ENCODE data around the gene CASZ1.

Gene CASZ1

DNA sequence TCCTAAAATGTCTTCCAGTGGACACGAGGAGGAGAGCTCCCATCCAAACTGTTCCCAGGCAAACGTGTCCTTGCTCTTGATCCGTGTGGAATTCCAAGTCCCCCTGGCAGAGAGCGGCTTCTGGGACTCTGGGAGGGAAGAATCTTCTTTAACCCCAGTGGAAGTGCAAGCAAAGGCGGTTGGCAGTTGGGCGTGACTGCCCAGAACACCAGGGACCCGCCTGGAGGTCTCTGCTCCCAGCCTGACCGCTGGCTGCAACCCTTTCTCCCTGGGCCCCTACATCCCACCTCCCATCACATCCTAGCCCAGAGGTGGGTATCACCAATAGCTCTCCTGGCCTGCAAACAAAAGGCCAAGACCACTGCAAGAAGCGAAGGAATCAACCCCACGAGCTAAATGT is 17.8 kb downstream of the CASZ1 start:
- peak overlapping the region in 20 of 21 experiments; percentile 35 to 93 (median 76) for H3K27ac ChIP-seq

DNA sequence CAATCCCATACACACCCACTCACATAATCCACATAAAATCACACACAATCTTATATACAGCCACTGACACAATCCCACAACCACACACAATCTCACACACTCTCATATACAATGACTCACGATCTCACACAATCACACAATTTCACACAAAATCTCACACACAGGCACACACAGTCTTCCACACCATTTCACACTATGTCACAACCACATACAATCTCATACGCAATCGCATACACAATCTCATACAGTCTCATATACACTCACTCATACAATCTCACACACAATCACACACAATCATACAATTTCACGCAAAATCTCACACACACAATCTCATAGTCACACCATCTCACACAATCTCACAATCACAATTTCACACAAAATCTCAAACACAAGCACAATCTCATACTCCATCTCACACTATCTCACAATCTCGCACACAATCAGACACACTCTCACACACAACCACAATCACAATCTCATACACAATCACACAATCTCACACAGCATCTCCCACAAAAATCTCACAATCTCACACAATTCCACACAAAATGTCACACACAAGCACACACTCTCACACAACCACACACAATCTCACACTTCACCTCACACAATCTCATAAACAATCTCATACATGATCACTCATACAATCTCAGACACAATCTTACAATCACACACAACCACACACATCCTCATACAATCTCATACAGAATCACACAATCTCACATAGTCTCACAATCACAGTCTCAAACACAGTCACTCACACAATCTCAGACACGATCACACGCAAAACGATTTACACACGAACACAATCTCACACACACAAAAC is 18.5 kb downstream of the CASZ1 start:
- H3K27ac ChIP-seq, result peak overlapping the region in 20 of 21 experiments; percentile 2 to 93 (median 76)
- peak overlapping the region in 1 of 7 experiments; percentile 12 for H3K4me3 ChIP-seq

More for the DNA sequence above, 17.8 kb downstream of the CASZ1 start:
- H3K4me3 ChIP-seq, result peak overlapping the region in 1 of 7 experiments; percentile 12

DNA sequence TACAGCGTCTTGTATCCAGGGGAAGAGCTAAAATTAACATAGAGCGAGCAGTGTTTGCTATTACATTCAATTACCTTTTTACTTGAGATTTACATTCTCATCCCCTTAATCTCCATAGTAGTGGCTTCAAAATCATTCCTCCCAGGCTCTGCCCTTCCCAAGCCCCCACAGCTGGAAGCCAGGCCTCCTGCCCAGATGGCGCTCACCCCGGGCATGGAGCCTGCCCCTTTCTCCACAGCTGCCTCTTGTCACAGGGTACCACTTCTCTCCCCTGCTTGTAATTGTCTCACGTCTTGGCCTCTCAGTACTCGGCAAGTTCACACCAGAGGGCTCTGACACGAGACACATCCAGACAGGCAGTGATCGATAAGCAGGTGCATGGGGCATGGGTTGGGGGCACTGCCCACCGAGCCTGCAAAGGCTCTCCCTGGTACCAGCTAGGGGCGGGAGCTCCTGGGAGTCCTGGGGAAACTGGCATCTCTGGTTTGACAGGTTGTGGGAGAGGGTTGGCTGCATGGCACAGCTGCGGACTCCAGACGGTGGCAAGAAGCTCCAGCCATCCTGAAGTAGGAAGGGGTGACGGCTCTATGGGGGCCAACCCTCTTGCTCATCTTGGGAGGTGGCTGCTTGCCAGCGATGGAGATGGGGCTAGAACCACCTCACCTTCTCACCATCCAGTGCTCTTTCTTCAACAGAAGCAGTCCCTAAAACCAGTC is 20.1 kb downstream of the CASZ1 start:
- H3K27ac ChIP-seq, result peak overlapping the region in 19 of 21 experiments; percentile 10 to 93 (median 76)
- no peak overlapping the region for H3K4me3 ChIP-seq

DNA sequence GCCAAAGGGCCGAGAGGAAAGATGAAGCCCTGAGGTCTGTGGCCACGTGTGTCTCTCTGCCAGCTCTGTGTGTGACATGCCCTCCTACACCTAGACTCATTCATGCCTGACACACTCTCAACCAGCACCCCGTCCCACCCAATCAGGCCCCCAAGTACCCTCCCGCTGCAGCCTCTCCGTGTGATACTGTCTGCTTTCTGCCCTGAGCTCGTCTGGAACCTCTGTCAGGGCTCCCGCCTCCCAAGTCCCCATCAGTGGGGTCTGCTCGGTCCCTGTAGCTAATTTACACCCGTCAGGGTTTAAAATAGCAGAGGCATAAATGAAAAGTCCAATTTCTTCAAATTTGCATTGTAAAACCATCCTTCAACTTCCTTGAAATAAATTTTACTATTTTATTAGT is 20.7 kb downstream of the CASZ1 start:
- Histone ChIP-seq H3K27ac (peak overlapping the region; percentile 10 to 93 (median 76)), H3K4me3 (peak overlapping the region in 1 of 7 experiments; percentile 15)

DNA sequence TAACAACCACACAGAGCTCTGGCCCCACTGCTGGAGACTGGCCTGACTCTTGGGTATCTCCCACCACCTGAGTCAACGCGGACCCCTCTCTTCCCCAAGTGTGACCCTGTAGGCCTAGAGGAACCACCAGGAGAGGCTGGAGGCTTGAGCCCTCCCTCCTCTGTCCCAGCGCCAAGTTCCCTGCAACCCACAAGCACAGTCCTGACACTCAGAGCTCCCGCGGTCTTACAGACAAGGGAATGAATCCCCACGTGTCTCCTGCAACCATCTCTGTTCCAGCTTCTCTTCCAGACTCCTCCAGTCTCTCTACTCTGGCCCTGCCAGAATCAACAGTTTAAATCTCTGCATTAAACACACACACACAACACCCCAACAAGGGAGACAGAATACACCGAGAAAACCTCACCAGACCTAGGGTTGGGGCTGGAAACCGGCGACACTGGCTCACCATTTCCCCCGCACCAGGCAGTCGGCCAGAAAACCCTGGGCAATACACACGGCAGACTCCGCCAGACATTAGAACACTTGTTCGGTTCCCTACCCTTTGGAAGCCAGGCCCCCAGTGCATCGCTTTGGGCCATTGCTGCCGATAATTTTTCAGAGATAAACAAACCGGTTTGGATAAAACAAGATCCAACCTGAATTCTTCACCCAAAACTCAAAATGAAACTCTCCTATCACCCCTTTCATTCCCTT is 21.7 kb downstream of the CASZ1 start:
- Histone ChIP-seq H3K4me3 (peak overlapping the region in 1 of 7 experiments; percentile 15), H3K27ac (peak overlapping the region in 19 of 21 experiments; percentile 41 to 93 (median 72))

DNA sequence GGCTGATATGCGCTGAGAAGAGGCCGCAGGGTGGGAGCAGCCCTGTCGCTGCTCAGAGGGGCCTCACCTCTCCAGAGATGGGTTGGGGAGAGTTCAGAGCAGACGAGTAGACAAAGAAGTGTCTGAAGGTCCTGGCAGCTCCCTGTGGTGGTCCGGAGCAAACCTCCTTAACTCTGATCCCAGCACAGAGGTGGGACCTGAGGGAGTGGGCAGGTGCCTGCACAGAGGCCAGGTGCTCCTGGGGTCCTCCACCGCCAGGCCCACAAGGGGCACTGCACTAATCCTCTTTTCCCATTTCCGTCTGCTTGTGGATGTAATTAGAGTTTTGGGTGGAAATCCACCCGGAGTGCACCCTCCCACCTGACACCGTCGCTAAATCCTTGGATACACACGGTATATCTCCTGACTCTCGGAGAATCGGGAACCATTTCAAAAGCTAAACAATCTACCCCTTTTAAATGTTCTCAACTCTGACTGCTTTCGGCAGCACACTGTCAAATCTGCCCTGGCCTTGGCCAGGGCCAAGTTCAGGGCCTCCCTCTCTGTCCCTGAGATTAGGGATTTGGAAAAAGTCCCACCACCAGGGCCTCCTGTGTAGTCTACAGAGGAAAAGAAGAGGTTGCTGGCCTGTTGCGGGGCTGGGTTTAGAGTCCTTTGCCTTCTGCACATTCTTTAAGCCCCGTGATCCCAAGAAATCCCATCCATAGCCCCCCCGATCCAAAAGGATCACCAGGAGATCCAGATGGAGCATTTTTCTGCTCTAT is 22.4 kb downstream of the CASZ1 start:
- H3K4me3 ChIP-seq, result peak overlapping the region in 1 of 7 experiments; percentile 5
- H3K27ac ChIP-seq, result peak overlapping the region in 19 of 21 experiments; percentile 41 to 93 (median 72)

DNA sequence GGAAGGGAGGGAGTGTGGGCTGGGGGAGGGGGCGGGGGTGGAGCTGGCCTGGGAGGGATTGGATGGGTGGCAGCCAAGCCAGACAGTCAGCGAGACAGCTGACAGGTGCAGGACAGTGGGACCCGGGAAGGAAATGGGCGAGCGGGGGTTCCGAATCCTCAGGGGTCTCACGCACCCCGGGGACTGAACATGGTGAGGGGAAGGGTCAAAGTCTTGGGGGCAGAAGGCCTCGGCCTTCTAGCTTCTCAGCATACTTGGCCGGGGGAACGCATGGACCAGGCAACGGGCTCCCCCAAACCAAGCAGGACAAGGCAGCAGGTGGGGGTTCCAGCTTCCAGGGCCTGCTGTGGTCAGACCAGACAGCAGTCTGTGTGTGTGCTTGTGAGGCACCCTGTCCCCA is 23.1 kb downstream of the CASZ1 start:
- peak overlapping the region in 15 of 21 experiments; percentile 55 to 93 (median 76) for H3K27ac ChIP-seq

DNA sequence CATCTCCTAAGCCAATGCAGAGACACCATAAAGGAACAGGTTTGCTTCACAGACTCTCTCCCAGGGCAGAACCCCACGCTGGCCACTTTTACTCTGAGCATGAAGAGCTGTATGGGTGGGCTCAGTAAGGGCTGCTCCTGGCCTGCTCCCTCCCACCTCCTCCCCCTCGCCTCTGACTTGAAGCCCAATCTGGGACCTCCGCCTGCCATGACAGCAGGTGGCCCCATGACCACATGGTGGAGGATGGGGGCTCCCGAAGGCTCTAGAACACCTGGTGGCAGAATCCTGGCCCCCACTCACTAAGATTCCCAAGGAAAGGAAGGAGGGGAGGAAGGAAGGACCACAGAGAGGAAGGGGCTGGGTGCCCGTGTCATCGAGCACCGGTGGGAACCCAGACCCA is 23.7 kb downstream of the CASZ1 start:
- Histone ChIP-seq H3K27ac (peak overlapping the region in 14 of 21 experiments; percentile 0 to 93 (median 74)), H3K4me3 (peak overlapping the region in 1 of 7 experiments; percentile 5)

More for the DNA sequence above, 23.1 kb downstream of the CASZ1 start:
- H3K4me3 ChIP-seq, result no peak overlapping the region

DNA sequence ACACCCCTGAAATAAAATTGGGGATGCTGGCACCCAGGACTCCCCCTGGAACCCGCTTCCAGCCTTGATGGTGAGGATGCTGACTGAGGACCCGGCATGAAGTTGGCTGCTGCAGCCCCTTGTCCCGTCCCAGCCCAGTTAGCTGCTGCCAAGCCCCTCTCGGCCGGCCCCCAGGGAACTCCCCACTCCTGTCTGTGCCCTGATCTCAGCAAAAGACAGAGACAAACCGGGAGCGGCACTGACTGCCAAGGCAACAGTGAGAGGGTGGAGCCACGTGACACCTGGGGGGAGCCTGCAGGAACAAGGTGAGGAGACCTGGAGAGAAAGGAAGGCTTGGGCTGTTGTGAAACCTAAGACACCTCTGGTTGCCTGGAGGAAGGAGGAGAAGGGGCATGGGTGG is 24.7 kb downstream of the CASZ1 start:
- Histone ChIP-seq H3K27ac (peak overlapping the region in 14 of 21 experiments; percentile 9 to 93 (median 68)), H3K4me3 (no peak overlapping the region)

DNA sequence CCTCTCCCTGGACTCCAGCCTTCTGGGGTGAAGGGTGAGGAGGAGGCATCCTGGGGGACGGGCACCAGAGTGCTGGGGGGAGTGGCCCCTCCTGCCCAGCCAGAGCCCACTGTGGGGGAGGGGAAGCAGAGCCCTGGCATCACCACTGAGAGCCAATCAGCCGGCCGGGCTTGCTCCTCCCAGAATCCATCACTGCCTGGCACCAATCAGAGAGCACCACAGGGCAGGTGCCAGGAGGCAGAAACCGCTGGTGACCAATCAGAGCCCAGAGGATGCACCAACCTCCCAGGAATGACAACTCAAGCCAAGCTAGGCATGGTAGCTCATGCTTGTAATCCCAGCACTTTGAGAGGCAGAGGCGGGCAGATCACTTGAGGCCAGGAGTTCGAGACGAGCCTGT is 27.9 kb downstream of the CASZ1 start:
- Histone ChIP-seq H3K27ac (peak overlapping the region in 1 of 21 experiments; percentile 7), H3K4me3 (no peak overlapping the region)

DNA sequence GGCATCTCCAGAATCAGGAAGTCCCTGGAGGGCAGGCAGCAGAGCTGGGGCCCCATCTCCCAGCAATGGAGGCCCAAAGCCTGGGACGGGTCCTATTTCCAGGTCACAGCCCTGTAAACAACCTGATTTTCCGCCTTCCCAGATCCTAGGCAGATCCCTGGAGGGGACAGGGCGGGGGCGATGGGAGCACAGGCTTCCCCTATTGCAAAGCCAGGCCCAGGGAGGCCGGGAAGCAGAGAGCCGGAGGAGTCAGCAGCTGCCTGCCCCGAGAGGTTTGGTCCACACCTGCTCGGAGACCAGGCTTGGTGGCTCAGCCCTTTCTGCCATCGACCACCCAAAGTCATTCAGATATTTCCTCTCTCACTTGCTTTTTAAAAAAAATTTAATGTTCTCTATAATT is 29.2 kb downstream of the CASZ1 start:
- peak overlapping the region in 11 of 21 experiments; percentile 7 to 83 (median 57) for H3K27ac ChIP-seq

DNA sequence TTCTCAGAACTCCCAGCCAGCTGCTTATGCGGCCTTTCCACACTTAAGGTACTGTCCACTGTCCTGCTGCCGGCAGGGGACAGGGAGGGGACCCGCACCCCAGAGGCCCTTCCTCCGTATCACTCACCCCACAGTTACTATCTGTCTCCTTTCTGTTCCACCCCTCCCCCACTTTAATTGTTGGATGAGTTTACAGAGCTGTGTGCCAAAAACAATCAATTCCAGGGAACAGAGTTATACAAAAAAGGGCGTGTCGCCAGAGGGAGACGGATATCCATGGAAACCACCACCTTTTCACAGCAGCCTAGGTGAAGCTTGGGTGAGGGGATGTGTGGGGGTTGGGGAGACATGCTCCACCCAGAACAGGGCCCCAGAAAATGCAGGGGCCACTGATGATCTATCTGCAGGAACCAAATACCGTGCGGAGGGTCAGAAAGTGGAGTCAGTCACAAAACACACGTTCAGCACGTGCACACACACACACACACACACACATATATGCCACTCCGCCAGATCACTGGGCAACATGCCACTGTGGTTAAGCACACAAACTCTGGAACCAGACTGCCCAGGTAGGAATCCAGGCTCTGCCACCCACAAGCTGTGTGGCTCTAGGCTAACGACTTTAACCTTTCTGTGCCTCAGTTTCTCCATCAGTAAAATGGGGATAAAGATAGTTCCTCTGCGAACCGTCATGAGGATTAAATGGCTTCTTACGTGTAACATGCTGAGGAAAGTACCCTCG is 30.5 kb downstream of the CASZ1 start:
- Histone ChIP-seq H3K27ac (peak overlapping the region in 19 of 21 experiments; percentile 10 to 86 (median 65)), H3K4me3 (no peak overlapping the region)

More for the DNA sequence above, 29.2 kb downstream of the CASZ1 start:
- no peak overlapping the region for H3K4me3 ChIP-seq

DNA sequence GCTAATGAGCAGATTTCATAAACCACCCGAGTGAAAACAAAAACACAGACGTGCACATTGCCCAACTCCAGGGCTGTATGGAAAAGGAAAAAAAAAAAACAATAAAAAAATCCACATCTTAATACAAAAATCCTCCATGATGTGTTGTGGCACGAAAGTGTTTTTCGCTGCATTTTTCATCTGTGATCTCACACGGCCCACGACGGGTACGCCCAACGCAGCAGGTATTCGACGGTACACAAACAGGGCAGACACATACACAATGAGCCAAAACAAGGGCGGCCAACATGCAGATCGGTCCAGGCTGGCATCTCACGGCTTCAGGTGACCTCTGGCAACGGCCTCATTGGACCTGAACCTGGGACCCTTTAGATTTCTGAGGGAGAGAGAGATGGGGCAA is 31.1 kb downstream of the CASZ1 start:
- H3K4me3 ChIP-seq, result no peak overlapping the region
- H3K27ac ChIP-seq, result peak overlapping the region in 19 of 21 experiments; percentile 10 to 86 (median 65)

DNA sequence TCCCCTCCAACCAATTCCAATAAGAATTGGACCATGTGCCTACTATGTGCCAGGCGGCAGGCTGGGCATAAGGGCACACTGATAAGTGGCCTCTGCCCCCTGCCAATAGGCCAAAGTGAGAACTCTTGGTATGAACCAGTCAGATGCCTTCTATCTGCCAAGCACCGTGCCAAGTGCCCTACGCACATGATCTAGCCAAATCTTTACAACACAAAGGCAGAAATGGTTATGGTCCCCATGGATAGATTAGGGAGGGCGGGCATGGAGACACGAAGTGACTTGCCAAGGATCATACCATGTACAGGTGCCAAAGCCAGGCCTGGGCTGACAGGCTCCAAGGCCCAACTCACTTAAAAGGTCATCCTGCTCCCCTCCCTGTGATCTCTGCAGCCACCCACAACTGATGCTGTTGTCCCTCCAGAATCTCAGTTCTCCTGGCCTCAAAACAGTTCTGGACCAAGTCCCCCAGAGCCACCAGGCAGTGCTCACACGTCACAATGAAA is 32.1 kb downstream of the CASZ1 start:
- Histone ChIP-seq H3K27ac (peak overlapping the region in 16 of 21 experiments; percentile 27 to 86 (median 68)), H3K4me3 (no peak overlapping the region)

DNA sequence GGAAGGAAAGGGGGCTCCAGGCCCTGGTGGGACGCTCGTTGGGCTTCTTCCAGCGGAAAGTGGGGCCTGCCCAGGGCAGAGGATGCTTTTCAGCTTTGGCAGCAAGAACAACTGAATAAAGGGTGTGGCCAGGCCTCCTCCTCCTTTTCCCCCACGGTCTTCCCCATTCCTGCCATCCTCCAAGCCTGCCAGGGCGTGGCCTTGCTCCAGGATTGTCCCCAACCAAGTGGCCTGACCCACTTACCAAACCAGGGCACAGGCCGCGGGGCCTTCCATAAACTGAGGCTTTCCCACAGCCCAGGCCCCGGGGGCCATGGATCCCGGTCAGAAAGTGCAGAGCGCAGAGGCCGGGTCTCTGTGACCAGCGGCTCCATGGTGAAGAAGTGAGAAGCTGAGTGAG is 33.6 kb downstream of the CASZ1 start:
- H3K27ac ChIP-seq, result peak overlapping the region in 16 of 21 experiments; percentile 4 to 83 (median 62)

DNA sequence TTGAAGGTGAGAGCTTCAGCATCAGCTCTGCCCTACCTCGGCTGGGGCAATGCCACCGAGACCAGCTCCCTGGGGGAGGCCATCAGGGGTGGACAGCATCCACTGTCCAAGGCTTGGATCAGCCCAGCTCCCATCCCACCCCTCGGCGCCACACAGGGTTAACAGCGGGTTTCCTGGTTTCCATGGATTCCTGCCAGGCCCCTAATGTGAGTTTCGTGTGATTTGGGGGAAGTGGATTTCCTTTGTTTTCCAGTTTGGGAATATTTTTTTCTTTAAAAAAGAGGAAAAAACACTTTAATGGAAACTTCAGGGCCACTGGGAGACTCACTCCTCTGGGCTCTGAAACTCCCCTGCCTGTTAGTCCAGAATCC is 34.3 kb downstream of the CASZ1 start:
- Histone ChIP-seq H3K27ac (peak overlapping the region in 17 of 21 experiments; percentile 4 to 83 (median 63)), H3K4me3 (no peak overlapping the region)

More for the DNA sequence above, 33.6 kb downstream of the CASZ1 start:
- no peak overlapping the region for H3K4me3 ChIP-seq

DNA sequence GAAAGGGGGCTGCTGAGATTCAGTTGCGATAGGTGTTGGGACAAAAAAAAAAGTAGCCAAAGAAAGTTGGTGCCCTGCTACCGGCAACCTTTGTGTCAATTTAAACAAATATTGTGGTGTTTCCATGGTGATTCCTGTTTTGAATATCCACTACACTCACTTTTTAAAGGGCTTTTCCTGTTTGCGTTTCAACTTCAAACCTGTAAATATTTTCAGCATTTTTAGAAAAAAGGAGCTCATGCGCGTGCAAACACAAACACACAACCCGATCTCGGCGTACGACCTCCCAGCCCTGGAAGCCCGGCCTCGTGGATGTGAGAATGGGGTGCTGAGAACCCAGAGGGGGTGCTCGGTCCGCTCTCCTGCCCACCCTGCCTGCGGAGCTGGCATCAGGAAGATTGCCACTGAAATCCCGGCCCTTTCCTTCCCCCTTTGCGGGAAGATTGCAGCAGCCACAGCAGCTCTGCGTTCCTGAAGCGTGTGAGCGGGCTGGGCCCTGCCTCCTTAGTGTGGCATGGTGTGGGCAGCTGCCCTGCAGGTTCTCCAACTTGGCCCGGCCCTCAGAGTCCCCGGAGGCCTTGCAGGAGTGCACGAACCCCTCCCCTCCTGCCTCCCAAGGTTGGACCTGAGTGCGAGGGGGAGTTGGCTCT is 34.8 kb downstream of the CASZ1 start:
- H3K27ac ChIP-seq, result peak overlapping the region in 17 of 21 experiments; percentile 4 to 83 (median 61)
- no peak overlapping the region for H3K4me3 ChIP-seq

Measured in skin epidermis (tissue), 12 donors.